Testis (tissue), 2 donors: Measurements from ENCODE around the gene SPDYE1.

Experiments
- POLR2A ChIP-seq: fragments of 450-650 bp; IDR thresholded peaks from one replicate; pipeline ENCODE4 v1.6.1; 2017; ENCODE audit warnings: antibody characterized with exemption, mild to moderate bottlenecking, moderate library complexity
- TF ChIP-seq, protein P1 (sequence below), 3 experiments: fragments of 450-650 bp in 2 of 3; fragments of 200-600 bp in 1 of 3; sonication (generic) in 1 of 3; IDR thresholded peaks; one replicate each; pipeline ENCODE4 v1.5.1; 2016 to 2019; ENCODE audit warnings: antibody characterized with exemption in 3 of 3, mild to moderate bottlenecking in 2 of 3, moderate library complexity in 1 of 3

- TF ChIP-seq POLR2A: no peak
- TF ChIP-seq, protein P1, sequence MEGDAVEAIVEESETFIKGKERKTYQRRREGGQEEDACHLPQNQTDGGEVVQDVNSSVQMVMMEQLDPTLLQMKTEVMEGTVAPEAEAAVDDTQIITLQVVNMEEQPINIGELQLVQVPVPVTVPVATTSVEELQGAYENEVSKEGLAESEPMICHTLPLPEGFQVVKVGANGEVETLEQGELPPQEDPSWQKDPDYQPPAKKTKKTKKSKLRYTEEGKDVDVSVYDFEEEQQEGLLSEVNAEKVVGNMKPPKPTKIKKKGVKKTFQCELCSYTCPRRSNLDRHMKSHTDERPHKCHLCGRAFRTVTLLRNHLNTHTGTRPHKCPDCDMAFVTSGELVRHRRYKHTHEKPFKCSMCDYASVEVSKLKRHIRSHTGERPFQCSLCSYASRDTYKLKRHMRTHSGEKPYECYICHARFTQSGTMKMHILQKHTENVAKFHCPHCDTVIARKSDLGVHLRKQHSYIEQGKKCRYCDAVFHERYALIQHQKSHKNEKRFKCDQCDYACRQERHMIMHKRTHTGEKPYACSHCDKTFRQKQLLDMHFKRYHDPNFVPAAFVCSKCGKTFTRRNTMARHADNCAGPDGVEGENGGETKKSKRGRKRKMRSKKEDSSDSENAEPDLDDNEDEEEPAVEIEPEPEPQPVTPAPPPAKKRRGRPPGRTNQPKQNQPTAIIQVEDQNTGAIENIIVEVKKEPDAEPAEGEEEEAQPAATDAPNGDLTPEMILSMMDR (IDR thresholded peaks at IDR 0.05): no peak
Measured at GRCh38 chr7:44059219-44060090, 61.8 kb downstream of the SPDYE1 start.
